Duodenal mucosa (tissue), 2 donors: ENCODE data around the gene CYTH1.

Source experiments
- H3K27ac ChIP-seq: one replicate; pipeline ENCODE4 v1.7.0; 2013; ENCODE audit warnings: low read depth, low read length
- H3K27me3 ChIP-seq, 2 donors: one replicate each; pipeline ENCODE4 v1.7.0; 2013; ENCODE audit warnings: low read length in 2 of 2, control low read depth in 1 of 2; ENCODE audit not compliant: insufficient read depth in 2 of 2, control insufficient read depth in 1 of 2
- H3K36me3 ChIP-seq, 2 donors: one replicate each; pipeline ENCODE4 v1.7.0; 2013; ENCODE audit warnings: low read length in 2 of 2, control low read depth in 1 of 2; ENCODE audit not compliant: insufficient read depth in 2 of 2, control insufficient read depth in 1 of 2
- H3K4me1 ChIP-seq, 2 donors: one replicate each; pipeline ENCODE4 v1.7.0; 2013; ENCODE audit warnings: low read length in 2 of 2, control low read depth in 1 of 2; ENCODE audit not compliant: insufficient read depth in 2 of 2, control insufficient read depth in 1 of 2
- H3K4me3 ChIP-seq, 2 donors: one replicate each; pipeline ENCODE4 v1.7.0; 2013; ENCODE audit warnings: low read length in 2 of 2, low read depth in 1 of 2
- H3K9ac ChIP-seq, 2 donors: one replicate each; pipeline ENCODE4 v1.7.0; 2013; ENCODE audit warnings: low read length in 2 of 2, low read depth in 1 of 2
- H3K9me3 ChIP-seq, 2 donors: one replicate each; pipeline ENCODE4 v1.7.0; 2013; ENCODE audit warnings: low read length in 2 of 2, control low read depth in 1 of 2; ENCODE audit not compliant: control insufficient read depth in 1 of 2

The CYTH1 gene

DNA sequence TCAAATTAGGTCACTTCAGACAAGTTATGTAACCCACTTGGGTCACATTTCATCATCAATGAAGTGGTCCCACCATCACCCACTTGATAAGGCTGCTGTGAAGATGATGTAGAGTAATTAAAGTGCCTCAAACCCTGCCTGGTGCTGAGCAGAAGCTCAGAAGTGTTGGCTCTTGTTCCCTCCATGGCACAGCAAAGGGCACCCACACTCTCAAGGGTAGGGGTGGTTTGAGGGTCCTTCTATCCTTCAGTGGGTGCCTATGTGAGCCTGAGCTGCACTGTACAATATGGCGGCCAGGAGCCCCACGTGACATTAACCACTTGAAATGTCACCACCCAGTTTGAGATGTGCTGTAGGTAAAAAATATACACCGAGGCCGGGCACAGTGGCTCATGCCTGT is 71.5 kb downstream of the CYTH1 start:
- peaks cover 10 to 25% of the 10 kb centered on the region in 2 donors for H3K36me3 ChIP-seq
- H3K9me3 ChIP-seq, result no peaks in the 10 kb centered on the region
- no peak overlapping the region for H3K4me3 ChIP-seq
- H3K4me1 ChIP-seq, result peaks cover 6 to 16% of the 10 kb centered on the region in 2 donors
- H3K27me3 ChIP-seq, result no peaks in the 10 kb centered on the region
- no peak overlapping the region for H3K9ac ChIP-seq
- no peak overlapping the region for H3K27ac ChIP-seq

DNA sequence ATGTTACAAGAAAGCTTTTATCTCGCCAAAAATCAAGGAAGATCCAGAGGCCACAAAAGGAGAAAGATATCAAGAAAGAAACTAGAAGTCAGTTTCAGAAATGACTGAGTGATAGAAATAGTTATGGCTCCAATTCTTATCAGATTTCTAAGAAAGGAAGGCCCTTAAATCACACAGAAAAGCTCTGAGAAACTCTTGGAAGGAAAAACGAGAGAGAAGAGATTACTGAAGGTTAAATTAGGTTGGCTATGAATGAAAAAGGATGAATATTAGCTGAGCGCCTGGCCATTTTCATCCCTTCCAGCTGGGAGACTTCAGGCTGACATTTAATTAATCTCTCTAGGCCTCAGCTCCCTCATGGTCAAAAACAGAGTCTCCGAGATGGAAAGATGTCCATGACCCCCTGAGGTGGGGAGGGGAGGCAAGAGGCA is 72.3 kb downstream of the CYTH1 start:
- Histone ChIP-seq H3K27me3 (no peaks in the 10 kb centered on the region), H3K27ac (no peak overlapping the region), H3K36me3 (peaks cover 10 to 34% of the 10 kb centered on the region in 2 donors), H3K4me1 (peaks cover 0 to 10% of the 10 kb centered on the region in 2 donors), H3K4me3 (no peak overlapping the region), H3K9ac (no peak overlapping the region), H3K9me3 (no peaks in the 10 kb centered on the region)

DNA sequence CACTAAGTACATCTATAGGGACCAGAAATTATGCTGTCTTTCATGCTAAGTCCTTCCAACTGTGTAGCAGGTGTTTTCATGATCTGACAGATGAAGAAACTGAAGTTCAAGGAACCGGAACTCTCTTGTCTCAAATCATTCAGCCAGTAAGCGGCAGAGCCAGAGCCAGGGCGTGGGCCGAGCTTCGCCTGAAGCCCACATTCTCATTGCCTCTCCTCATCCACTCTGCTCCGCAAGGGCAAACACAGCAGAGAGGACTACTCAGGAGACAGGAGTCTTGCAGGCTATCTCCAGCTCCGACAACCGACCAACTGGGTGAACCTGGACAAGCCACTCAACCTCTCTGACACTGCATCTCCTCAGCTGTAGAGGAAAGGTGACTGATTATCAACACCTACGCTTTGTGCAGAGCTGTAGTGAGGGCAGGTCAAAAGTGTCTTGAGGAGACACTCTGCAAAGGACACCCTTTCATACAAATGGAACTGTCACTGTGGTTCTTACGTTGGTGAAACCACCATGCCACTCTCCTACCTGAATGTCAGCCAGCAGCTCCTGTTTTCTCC is 72.9 kb downstream of the CYTH1 start:
- H3K27me3 ChIP-seq, result no peaks in the 10 kb centered on the region
- H3K36me3 ChIP-seq, result peaks cover 10 to 38% of the 10 kb centered on the region in 2 donors
- no peak overlapping the region for H3K27ac ChIP-seq
- peaks cover 0 to 7% of the 10 kb centered on the region in 2 donors for H3K4me1 ChIP-seq
- H3K4me3 ChIP-seq, result no peak overlapping the region
- H3K9ac ChIP-seq, result no peak overlapping the region
- no peaks in the 10 kb centered on the region for H3K9me3 ChIP-seq

DNA sequence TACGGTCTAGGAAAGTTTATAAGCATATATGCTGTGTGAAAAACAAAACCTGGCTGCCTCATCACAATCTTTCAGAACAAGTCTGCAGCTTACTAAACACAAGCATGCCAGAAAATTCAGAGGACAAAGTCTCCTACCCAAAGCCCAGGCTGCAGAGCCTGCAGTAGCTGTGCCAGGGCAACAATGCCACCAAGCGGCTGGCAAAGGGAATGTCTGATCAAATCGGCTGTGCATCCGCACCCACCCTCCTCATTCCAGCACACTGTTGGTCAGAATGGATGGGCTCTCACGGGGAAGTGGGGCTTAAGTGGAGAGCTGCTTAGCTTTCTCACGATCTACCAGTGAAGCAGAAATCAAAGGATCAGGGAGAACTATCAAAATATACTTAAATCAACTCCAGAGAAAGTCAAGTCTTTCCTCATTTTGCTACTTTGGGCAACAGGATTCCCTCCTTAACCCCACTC is 73.5 kb downstream of the CYTH1 start:
- no peak overlapping the region for H3K9ac ChIP-seq
- no peak overlapping the region for H3K4me3 ChIP-seq
- H3K4me1 ChIP-seq, result peaks cover 0 to 7% of the 10 kb centered on the region in 2 donors
- H3K27ac ChIP-seq, result no peak overlapping the region
- H3K9me3 ChIP-seq, result no peaks in the 10 kb centered on the region
- no peaks in the 10 kb centered on the region for H3K27me3 ChIP-seq
- H3K36me3 ChIP-seq, result peaks cover 12 to 45% of the 10 kb centered on the region in 2 donors

DNA sequence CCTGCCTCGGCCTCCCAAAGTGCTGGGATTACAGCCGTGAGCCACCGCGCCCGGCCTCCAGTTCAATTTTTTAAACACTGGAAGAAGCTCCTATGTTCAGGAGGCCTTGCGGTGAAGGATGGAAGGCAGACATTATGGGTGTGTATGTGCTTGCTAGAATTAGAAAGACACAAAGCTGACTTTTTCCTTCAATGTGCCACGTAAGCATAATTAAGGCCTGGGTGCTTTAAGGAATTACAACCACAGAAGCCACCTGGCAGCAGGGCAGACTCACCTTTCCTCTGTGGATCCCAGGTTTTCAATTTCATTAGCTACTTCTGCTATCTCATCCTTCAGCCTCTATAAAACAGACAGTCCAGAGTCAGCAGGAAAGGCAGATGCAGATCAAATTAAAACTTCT is 74.2 kb downstream of the CYTH1 start:
- Histone ChIP-seq H3K9me3 (no peaks in the 10 kb centered on the region), H3K9ac (no peak overlapping the region), H3K4me1 (peaks cover 0 to 7% of the 10 kb centered on the region in 2 donors), H3K36me3 (peaks cover 13 to 48% of the 10 kb centered on the region in 2 donors), H3K4me3 (no peak overlapping the region), H3K27me3 (no peaks in the 10 kb centered on the region), H3K27ac (no peak overlapping the region)

DNA sequence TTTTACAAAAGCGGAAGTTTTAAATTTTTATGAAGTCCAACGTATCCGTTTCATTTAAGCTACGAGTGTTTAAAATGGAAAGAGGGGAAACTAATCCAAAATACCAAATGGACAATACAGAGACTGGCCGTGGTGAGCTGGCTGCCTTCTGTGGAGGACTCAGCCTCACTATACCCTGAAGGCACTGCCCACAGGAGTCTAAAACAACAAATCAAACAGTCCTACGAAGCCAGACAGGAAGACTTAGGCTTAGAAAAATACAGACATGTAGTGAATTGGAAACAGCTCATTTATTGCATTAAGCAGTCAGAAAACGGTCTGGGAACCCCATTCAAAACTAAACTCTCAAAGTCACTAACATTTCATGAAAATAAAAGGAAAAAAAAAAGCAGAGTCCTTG is 75.1 kb downstream of the CYTH1 start:
- Histone ChIP-seq H3K9me3 (no peaks in the 10 kb centered on the region), H3K36me3 (peaks cover 19 to 56% of the 10 kb centered on the region in 2 donors), H3K4me3 (no peak overlapping the region), H3K9ac (no peak overlapping the region), H3K4me1 (peaks cover 0 to 7% of the 10 kb centered on the region in 2 donors), H3K27me3 (no peaks in the 10 kb centered on the region), H3K27ac (no peak overlapping the region)

DNA sequence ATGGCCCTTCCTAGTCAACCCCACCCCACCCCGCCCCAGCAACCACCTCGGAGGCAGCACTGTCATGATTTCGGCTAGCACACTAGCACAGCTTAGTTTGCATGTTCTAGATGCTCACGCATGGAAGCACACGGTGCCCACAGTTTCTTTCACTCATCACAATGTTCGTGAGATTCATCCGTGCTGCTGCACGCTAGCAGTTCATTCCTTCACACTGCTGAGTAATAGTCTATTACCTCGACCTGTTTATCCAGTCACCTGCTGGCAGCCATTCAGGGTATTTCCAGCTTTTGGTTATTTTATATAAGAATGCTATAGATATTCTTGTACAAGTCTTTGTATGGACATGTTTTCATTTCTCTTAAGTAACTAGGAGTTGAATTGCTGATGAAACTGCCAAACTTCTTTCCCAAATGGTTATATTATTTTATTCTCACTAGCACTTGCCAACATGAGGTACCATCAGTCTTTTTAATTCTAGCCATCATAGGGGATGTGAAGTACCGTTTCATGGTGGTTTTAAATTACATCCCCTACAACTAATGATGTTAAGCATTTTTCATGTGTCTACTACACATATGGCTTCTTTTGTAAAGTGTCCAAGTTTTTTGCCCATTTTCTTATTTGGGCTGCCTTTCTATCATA is 75.7 kb downstream of the CYTH1 start:
- H3K9me3 ChIP-seq, result no peaks in the 10 kb centered on the region
- H3K27ac ChIP-seq, result no peak overlapping the region
- no peak overlapping the region for H3K9ac ChIP-seq
- H3K4me1 ChIP-seq, result peaks cover 0 to 7% of the 10 kb centered on the region in 2 donors
- peaks cover 26 to 62% of the 10 kb centered on the region in 2 donors for H3K36me3 ChIP-seq
- no peak overlapping the region for H3K4me3 ChIP-seq
- H3K27me3 ChIP-seq, result no peaks in the 10 kb centered on the region

DNA sequence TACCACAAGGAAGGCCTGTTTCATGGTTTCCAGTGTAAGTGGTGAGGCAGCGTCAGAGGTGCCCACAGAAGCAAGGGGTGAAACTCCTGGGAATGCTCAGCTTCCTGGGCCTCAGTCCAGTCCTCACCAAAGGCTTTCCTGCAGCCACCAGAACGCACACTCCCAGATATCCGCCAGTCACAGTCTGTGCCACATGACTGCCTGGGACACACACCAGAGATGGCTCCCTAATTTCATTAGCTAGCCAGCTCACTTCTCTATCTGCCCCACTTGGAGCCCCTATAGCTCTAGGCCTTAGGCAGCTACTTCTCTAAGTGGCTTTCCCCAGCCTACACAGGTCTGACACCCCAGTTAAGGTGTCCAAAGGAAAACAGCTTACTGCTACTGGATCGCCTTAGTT is 77.0 kb downstream of the CYTH1 start:
- peaks cover 32 to 72% of the 10 kb centered on the region in 2 donors for H3K36me3 ChIP-seq
- H3K4me3 ChIP-seq, result no peak overlapping the region
- H3K27ac ChIP-seq, result no peak overlapping the region
- no peaks in the 10 kb centered on the region for H3K9me3 ChIP-seq
- H3K9ac ChIP-seq, result no peak overlapping the region
- H3K4me1 ChIP-seq, result peaks cover 0 to 7% of the 10 kb centered on the region in 2 donors
- H3K27me3 ChIP-seq, result no peaks in the 10 kb centered on the region

DNA sequence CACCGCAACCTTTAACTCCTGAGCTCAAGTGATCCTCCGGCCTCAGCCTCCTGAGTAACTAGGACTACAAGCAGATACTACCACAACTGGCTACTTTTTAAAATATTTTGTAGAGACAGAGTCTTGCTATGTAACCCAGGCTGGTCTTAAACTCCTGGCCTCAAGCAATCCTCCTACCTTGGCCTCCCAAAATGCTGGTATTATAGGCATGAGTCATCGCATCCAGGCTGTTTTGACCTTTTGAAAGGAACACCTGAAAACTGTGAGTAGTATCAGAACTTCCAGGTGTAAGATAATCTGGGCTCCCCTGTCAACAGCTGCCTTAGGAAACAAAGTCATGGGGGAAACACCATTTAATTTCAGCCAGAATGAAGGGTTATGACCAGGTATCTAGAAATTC is 77.5 kb downstream of the CYTH1 start:
- no peak overlapping the region for H3K27ac ChIP-seq
- no peak overlapping the region for H3K9ac ChIP-seq
- H3K9me3 ChIP-seq, result no peaks in the 10 kb centered on the region
- peaks cover 34 to 77% of the 10 kb centered on the region in 2 donors for H3K36me3 ChIP-seq
- peaks cover 0 to 7% of the 10 kb centered on the region in 2 donors for H3K4me1 ChIP-seq
- no peak overlapping the region for H3K4me3 ChIP-seq
- no peaks in the 10 kb centered on the region for H3K27me3 ChIP-seq

DNA sequence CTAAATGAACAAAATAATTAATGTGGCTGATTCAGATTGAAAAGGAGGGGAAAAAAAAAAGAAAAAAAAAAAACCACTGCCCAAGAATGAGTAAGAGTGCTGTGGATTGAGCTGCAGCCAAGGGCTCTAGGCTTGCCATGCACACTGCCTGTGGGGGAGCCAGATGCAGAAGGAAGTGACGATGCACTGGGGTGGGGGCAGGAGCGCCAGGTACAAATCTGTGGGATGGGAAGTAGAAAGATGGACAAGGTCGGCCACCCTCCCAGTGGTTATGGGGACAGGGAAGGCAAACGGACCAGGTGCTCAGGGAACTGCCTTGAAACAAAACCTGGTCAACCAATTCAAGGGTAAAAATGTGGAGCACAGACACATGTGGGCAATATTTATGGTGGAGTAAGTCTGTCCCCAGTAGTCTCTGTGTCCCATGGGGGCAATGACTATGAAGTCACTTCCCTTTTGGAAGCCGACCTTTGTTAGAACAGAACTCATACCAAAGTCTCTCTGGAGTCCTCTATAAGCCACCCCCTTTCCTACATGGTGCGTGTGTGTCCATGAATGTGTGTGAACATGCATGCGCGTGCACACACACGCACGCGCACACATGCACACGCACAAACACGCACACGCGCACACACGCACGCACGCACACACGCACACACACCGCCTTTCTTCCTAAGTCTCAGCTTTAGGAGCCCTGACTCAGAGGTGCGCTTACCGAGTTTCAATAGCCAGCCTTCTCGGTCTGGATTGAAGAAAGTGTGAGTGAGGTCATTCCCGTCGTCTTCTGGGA is 84.3 kb downstream of the CYTH1 start:
- no peak overlapping the region for H3K27ac ChIP-seq
- H3K36me3 ChIP-seq, result peaks cover 54 to 93% of the 10 kb centered on the region in 2 donors
- no peaks in the 10 kb centered on the region for H3K27me3 ChIP-seq
- H3K9me3 ChIP-seq, result no peaks in the 10 kb centered on the region
- H3K4me1 ChIP-seq, result peaks cover 0 to 3% of the 10 kb centered on the region in 2 donors
- no peak overlapping the region for H3K9ac ChIP-seq
- H3K4me3 ChIP-seq, result no peak overlapping the region
